SU-DHL-6 (cell line): Measurements from ENCODE around the gene CNTN2.

Source experiments
- H2AFZ ChIP-seq: fragments of 200-600 bp; sonication (generic); 2 replicates; pipeline ENCODE4 v1.6.1; 2014; ENCODE audit warnings: low read depth, mild to moderate bottlenecking, moderate library complexity, mixed read lengths, antibody characterized with exemption, low read length; ENCODE audit not compliant: severe bottlenecking
- H3F3A ChIP-seq: fragments of 200-600 bp; shearing (Covaris generic); 2 replicates; pipeline ENCODE4 v1.6.0; 2016; ENCODE audit warnings: antibody characterized with exemption, mild to moderate bottlenecking; ENCODE audit not compliant: insufficient read depth
- H3K27ac ChIP-seq: fragments of 200-600 bp; sonication (generic); 2 replicates; pipeline ENCODE4 v1.5.1; 2016; ENCODE audit warnings: low read depth, mild to moderate bottlenecking, low read length, moderate library complexity, mixed read lengths
- H3K27me3 ChIP-seq: fragments of 200-600 bp; sonication (generic), shearing (Covaris generic); 2 replicates; pipeline ENCODE4 v1.6.0; 2014; ENCODE audit warnings: mild to moderate bottlenecking, low read length
- H3K36me3 ChIP-seq: fragments of 200-600 bp; sonication (generic); 2 replicates; pipeline ENCODE4 v1.6.1; 2014; ENCODE audit warnings: mild to moderate bottlenecking, low read length, mixed read lengths
- H3K4me2 ChIP-seq: fragments of 300-600, 200-600 bp; shearing (Covaris generic), sonication (generic); 2 replicates; pipeline ENCODE4 v1.6.0; 2014; ENCODE audit warnings: low read length, low read depth, mild to moderate bottlenecking; ENCODE audit not compliant: poor library complexity, severe bottlenecking
- H3K4me3 ChIP-seq: fragments of 200-600 bp; sonication (generic); 2 replicates; pipeline ENCODE4 v1.5.1; 2014; ENCODE audit warnings: antibody characterized with exemption, low read length, mild to moderate bottlenecking, mixed read lengths; ENCODE audit not compliant: insufficient read depth, poor library complexity, severe bottlenecking
- H3K79me2 ChIP-seq: fragments of 200-600 bp; sonication (generic); 2 replicates; pipeline ENCODE4 v1.6.1; 2014; ENCODE audit warnings: mild to moderate bottlenecking, low read length, moderate library complexity; ENCODE audit not compliant: insufficient read depth
- H3K9ac ChIP-seq: fragments of 200-600 bp; sonication (generic); 2 replicates; pipeline ENCODE4 v1.7.0; 2014; ENCODE audit warnings: mild to moderate bottlenecking, low read length
- H3K9me2 ChIP-seq: fragments of 200-600 bp; sonication (generic); replicated peaks from 2 replicates; pipeline ENCODE4 v1.6.1; 2014; ENCODE audit warnings: low read length; ENCODE audit not compliant: insufficient read depth
- H3K9me3 ChIP-seq: fragments of 200-600 bp; sonication (generic); 2 replicates; pipeline ENCODE4 v1.6.1; 2014; ENCODE audit warnings: low read length, mixed read lengths; ENCODE audit not compliant: insufficient read depth
- H4K20me1 ChIP-seq: fragments of 200-600 bp; sonication (generic); 2 replicates; pipeline ENCODE4 v1.6.1; 2014; ENCODE audit warnings: low read depth, mild to moderate bottlenecking, antibody characterized with exemption, low read length, moderate library complexity, mixed read lengths
- EZH2phosphoT487 ChIP-seq: fragments of 200-600 bp; sonication (generic), shearing (Covaris generic); conservative IDR thresholded peaks from 2 replicates; pipeline ENCODE4 v1.6.1; 2018; ENCODE audit warnings: mild to moderate bottlenecking, antibody characterized with exemption, low read length, moderate library complexity, mixed read lengths
- TF ChIP-seq, protein P1 (sequence below): fragments of 200-600 bp; sonication (generic); IDR thresholded peaks from one replicate; pipeline ENCODE4 v1.5.1; 2017; ENCODE audit warnings: antibody characterized with exemption, mild to moderate bottlenecking, low read length, moderate library complexity; ENCODE audit not compliant: insufficient read depth, poor library complexity, severe bottlenecking

CNTN2 gene

DNA sequence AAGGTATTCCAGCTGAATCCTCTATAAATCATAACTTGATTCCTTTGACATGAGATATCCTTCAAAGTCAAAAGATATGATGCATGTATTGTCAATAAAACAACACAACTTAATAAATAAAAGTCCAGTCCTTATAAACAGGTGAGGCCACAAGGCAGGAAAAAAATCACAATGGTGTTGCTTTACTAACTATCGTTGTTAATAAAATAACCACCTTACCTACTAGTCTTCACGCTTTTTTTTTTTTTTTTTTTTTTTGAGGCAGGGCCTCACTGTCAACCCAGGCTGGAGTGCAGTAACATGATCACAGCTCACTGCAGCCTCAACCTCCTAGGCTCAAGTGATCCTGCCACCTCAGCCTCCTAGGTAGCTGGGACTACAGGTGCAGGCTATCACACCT, 41.3 kb downstream of the CNTN2 start, which contains the start of gene TMEM81:
Gene TMEM81, minus strand, starts transcription at position 101 of the 400 bp plus-strand sequence. CDS start 140 bp downstream, outside the sequence.
- TF ChIP-seq, protein P1, sequence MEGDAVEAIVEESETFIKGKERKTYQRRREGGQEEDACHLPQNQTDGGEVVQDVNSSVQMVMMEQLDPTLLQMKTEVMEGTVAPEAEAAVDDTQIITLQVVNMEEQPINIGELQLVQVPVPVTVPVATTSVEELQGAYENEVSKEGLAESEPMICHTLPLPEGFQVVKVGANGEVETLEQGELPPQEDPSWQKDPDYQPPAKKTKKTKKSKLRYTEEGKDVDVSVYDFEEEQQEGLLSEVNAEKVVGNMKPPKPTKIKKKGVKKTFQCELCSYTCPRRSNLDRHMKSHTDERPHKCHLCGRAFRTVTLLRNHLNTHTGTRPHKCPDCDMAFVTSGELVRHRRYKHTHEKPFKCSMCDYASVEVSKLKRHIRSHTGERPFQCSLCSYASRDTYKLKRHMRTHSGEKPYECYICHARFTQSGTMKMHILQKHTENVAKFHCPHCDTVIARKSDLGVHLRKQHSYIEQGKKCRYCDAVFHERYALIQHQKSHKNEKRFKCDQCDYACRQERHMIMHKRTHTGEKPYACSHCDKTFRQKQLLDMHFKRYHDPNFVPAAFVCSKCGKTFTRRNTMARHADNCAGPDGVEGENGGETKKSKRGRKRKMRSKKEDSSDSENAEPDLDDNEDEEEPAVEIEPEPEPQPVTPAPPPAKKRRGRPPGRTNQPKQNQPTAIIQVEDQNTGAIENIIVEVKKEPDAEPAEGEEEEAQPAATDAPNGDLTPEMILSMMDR, result no peak
- Histone ChIP-seq H3K79me2 (0 out of 2 replicates have a peak, but pooled peaks cover 3% of the 10 kb centered on the region), H3K9me3 (no peaks in the 10 kb centered on the region), H3K27ac (no peak within 1 kb of the TSS), H3K4me3 (no peak within 1 kb of the TSS), H4K20me1 (no peaks in the 10 kb centered on the region), H3K9ac (no peak within 1 kb of the TSS), H3K9me2 (no peaks in the 10 kb centered on the region), H3K4me2 (no peak within 1 kb of the TSS), H3F3A (no peaks in the 10 kb centered on the region), H3K36me3 (peaks cover 15% of the 10 kb centered on the region), H2AFZ (no peak within 1 kb of the TSS), H3K27me3 (no peaks in the 10 kb centered on the region)

DNA sequence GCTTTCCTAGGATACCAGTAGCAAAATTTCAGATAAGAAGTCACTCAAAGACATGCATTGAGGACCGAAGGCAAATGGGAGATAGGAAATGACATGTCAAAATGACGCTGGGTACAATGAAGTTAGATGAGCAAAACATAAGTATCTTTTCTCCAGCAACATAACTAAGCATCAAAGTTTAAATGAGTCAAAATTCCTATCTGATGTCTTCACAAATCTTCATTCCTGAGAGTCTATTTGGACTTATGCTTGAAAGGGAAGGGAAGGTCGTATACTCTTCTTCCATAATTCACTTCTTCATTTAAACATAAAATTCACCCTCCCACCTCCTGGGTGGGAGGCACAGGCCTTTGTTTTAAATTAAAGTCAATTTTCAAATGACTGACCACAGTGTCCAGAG, 45.3 kb downstream of the CNTN2 start:
- Histone ChIP-seq H3K36me3 (peaks cover 17% of the 10 kb centered on the region), H3F3A (no peaks in the 10 kb centered on the region), H3K4me3 (no peak overlapping the region), H4K20me1 (no peaks in the 10 kb centered on the region), H3K9me2 (no peaks in the 10 kb centered on the region), H2AFZ (no peak overlapping the region), H3K9me3 (no peaks in the 10 kb centered on the region), H3K79me2 (0 out of 2 replicates have a peak, but pooled peaks cover 4% of the 10 kb centered on the region), H3K4me2 (no peak overlapping the region), H3K27ac (no peak overlapping the region), H3K27me3 (no peaks in the 10 kb centered on the region), H3K9ac (no peak overlapping the region)
- TF ChIP-seq, protein P1, result no peak
- no peak for TF ChIP-seq EZH2phosphoT487

DNA sequence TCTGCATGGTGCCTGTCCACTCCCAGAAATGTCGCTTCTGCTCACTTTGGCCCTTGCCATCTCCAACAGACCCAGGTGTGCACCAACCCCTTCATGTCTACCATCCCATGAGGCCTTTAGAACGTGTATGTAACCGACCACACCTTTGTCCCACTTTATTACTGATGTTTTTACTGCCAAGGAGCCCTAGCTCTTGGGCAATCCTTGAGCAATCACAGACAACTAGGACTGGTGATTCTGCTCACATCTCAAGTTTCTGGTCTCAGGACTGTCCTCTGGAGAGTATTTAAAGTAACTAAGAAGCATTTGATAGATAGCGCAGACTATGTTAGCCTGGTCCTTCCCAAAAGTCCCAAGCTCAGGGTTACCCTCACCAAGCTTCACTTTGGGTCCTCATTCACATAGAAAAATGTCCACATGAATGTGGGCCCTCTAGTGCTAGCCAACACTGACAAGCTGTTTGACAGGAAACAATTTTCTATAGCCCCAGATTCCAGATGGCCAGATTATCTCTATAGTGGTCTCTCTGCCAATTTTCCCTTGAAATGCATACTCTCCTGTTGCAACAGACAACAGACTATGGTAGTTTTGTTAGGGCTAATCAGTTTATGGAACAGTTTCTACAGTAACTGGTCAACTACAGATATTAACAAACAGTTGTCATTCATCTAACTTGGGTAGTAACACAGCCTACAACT, 48.2 kb downstream of the CNTN2 start:
- H3K36me3 ChIP-seq, result peaks cover 32% of the 10 kb centered on the region
- no peak for TF ChIP-seq EZH2phosphoT487
- TF ChIP-seq, protein P1, result no peak

More for the DNA sequence above, 48.2 kb downstream of the CNTN2 start:
- H3K27ac ChIP-seq, result no peak overlapping the region
- no peaks in the 10 kb centered on the region for H4K20me1 ChIP-seq
- no peak overlapping the region for H3K4me2 ChIP-seq
- no peaks in the 10 kb centered on the region for H3K27me3 ChIP-seq
- H3F3A ChIP-seq, result no peaks in the 10 kb centered on the region
- no peak overlapping the region for H2AFZ ChIP-seq
- H3K4me3 ChIP-seq, result no peak overlapping the region
- H3K79me2 ChIP-seq, result 0 out of 2 replicates have a peak, but pooled peaks cover 4% of the 10 kb centered on the region
- no peaks in the 10 kb centered on the region for H3K9me3 ChIP-seq
- H3K9me2 ChIP-seq, result no peaks in the 10 kb centered on the region
- no peak overlapping the region for H3K9ac ChIP-seq
